ENCODE measurements around the gene RDH5.

GRCh38 chr12:55733021-55733555 lies 12.9 kb downstream of the RDH5 start:
- TF ChIP-seq CTCF (IDR thresholded peaks at IDR 0.05) (no peak), EP300 (IDR thresholded peaks at IDR 0.05) (no peak), POLR2AphosphoS5 (IDR thresholded peaks at IDR 0.05) (no peak), POLR2A (IDR thresholded peaks at IDR 0.05) (no peak)
